BJ (cell line): ENCODE measurements around the gene SCYGR1. TPM values are rescaled to one million over a fixed set of nuclear protein-coding genes. Genes with fewer than 3 reads are reported as not detected.

Experiments used
- CTCF ChIA-PET: fragments of 350-600 bp; formaldehyde crosslinking; extraction: SDS; loops from one replicate; lab custom pipeline; 2021; ENCODE audit warnings: antibody characterized with exemption, inconsistent platforms; lab: Yijun Ruan, JAX
- POLR2A ChIA-PET: fragments of 300-600 bp; sonication (Branson Sonifier 250); formaldehyde crosslinking; extraction: SDS; loops from one replicate; lab custom pipeline; 2021; ENCODE audit warnings: antibody characterized with exemption; lab: Charles Lee
- DNase-seq: peaks from one replicate; pipeline ENCODE4 v3.0.0-alpha.2; 2011; ENCODE audit warnings: low read depth
- H3K27me3 ChIP-seq: 2 replicates; pipeline ENCODE4 v1.6.0; 2011; ENCODE audit warnings: low read length; ENCODE audit not compliant: control insufficient read depth, insufficient read depth
- H3K36me3 ChIP-seq: 2 replicates; pipeline ENCODE4 v1.5.1; 2011; ENCODE audit warnings: low read length; ENCODE audit not compliant: control insufficient read depth, insufficient read depth
- H3K4me3 ChIP-seq: 2 replicates; pipeline ENCODE4 v1.5.1; 2011; ENCODE audit warnings: low read depth, mild to moderate bottlenecking, control low read depth, low read length
- CTCF ChIP-seq: IDR thresholded peaks from 2 replicates; pipeline ENCODE4 v1.5.1; 2011; ENCODE audit warnings: low read depth, mild to moderate bottlenecking, control low read depth, inconsistent platforms, low read length, moderate library complexity; ENCODE audit not compliant: insufficient read depth
- polyA plus RNA-seq: library from polyadenylated mRNA; depleted of rRNA; stranded (reverse); fragments of >200 nt; gene quantifications from 2 replicates; pipeline ENCODE4 v1.2.3, GENCODE V29; 2011

SCYGR1 gene
- polyA plus RNA-seq, 1 experiment = not detected

GRCh38 chr2:227394401-227394800 lies 6.7 kb upstream of the SCYGR1 start:
- TF ChIP-seq CTCF = no peak
- DNase-seq = no peak
- CTCF ChIA-PET = interaction anchor here (1.8 kb wide), 1 partner anchor 12 kb away, joined by 10 read pairs; no protein-coding TSS in a partner anchor
- no peak overlapping the region for H3K4me3 ChIP-seq
- POLR2A ChIA-PET = no interaction called here
- no peaks in the 10 kb centered on the region for H3K27me3 ChIP-seq
- H3K36me3 ChIP-seq = no peaks in the 10 kb centered on the region

- ChIA-PET POLR2A (no interaction called here), CTCF (interaction anchor here (1.0 kb wide), 1 partner anchor 269 kb away, joined by 3 read pairs; no protein-coding TSS in a partner anchor)
- Histone ChIP-seq H3K27me3 (no peaks in the 10 kb centered on the region), H3K36me3 (no peaks in the 10 kb centered on the region), H3K4me3 (no peak overlapping the region)
- TF ChIP-seq CTCF = no peak
- DNase-seq = no peak
These were observed 2.9 kb upstream of the SCYGR1 start for GRCh38 chr2:227390468-227391256.

- no peak overlapping the region for H3K4me3 ChIP-seq
- DNase-seq = no peak
- CTCF ChIA-PET = no interaction called here
- H3K27me3 ChIP-seq = no peaks in the 10 kb centered on the region
- TF ChIP-seq CTCF = no peak
- H3K36me3 ChIP-seq = no peaks in the 10 kb centered on the region
- POLR2A ChIA-PET = no interaction called here
These were observed 1.9 kb upstream of the SCYGR1 start for GRCh38 chr2:227389661-227390060.

GRCh38 chr2:227389231-227389630 lies 1.5 kb upstream of the SCYGR1 start:
- ChIA-PET POLR2A (no interaction called here), CTCF (no interaction called here)
- TF ChIP-seq CTCF = no peak
- Histone ChIP-seq H3K36me3 (no peaks in the 10 kb centered on the region), H3K4me3 (no peak overlapping the region), H3K27me3 (no peaks in the 10 kb centered on the region)
- no peak for DNase-seq

GRCh38 chr2:227388537-227389011 lies 825 bp upstream of the SCYGR1 start:
- Histone ChIP-seq H3K36me3 (no peaks in the 10 kb centered on the region), H3K4me3 (no peak overlapping the region), H3K27me3 (no peaks in the 10 kb centered on the region)
- CTCF ChIA-PET = interaction anchor here (0.6 to 1.3 kb wide), 3 partner anchors 10 to 128 kb away, joined by 3 read pairs; partner anchors contain the start of gene TM4SF20
- DNase-seq = peak; percentile 63
- no peak for TF ChIP-seq CTCF
- POLR2A ChIA-PET = interaction anchor here (0.5 kb wide), 1 partner anchor 219 kb away, joined by 6 read pairs; no protein-coding TSS in a partner anchor
